ENCODE results near the gene RPLP1. TPM values are rescaled to one million over a fixed set of nuclear protein-coding genes. Genes with fewer than 3 reads are reported as not detected.
"Not testable (repeated sequence)": the region's sequence is repeated elsewhere in the genome, so short reads cannot be mapped to it uniquely, and the experiment has no call there.

Gene RPLP1
- total RNA-seq, 1 experiment from 2014 or later, result 1,587 TPM

GRCh38 chr15:69446953-69447352, 5.7 kb upstream of the RPLP1 start:
- intact Hi-C loops (cut with micrococcal nuclease; ENCODE audit: unreplicated experiment), result no loop called here
- H3K36me3 Mint-ChIP-seq (ENCODE audit: insufficient read depth, unreplicated experiment), result peaks cover 37% of the 10 kb centered on the region

GRCh38 chr15:69450221-69450620, 2.4 kb upstream of the RPLP1 start:
- H3K4me1 Mint-ChIP-seq (ENCODE audit: low read depth, unreplicated experiment); H3K4me1 ChIP-seq; DNase-seq; H3K27me3 Mint-ChIP-seq (ENCODE audit: insufficient read depth, unreplicated experiment); intact Hi-C loops (cut with micrococcal nuclease; ENCODE audit: unreplicated experiment); H3K27me3 ChIP-seq (replicated peaks; ENCODE audit: control insufficient read depth, insufficient read depth, low read length); H3K27ac Mint-ChIP-seq (ENCODE audit: unreplicated experiment); H3K9me3 Mint-ChIP-seq (ENCODE audit: unreplicated experiment); BruUV-seq (replicated peaks); POLR2A ChIA-PET; H3K4me3 Mint-ChIP-seq (ENCODE audit: unreplicated experiment); H3K36me3 ChIP-seq (ENCODE audit: control insufficient read depth, insufficient read depth, low read length); CTCF ChIA-PET; H3K4me3 ChIP-seq (ENCODE audit: low read depth, low read length); H3K9me3 ChIP-seq: not testable (repeated sequence)
- H3K36me3 Mint-ChIP-seq (ENCODE audit: insufficient read depth, unreplicated experiment), result peaks cover 54% of the 10 kb centered on the region

More at GRCh38 chr15:69446953-69447352, 5.7 kb upstream of the RPLP1 start:
- Histone ChIP-seq H3K36me3 (ENCODE audit: control insufficient read depth, insufficient read depth, low read length) (no peaks in the 10 kb centered on the region; the same call in 1 of the 2 replicates), H3K9me3 (no peaks in the 10 kb centered on the region), H3K27me3 (replicated peaks; ENCODE audit: control insufficient read depth, insufficient read depth, low read length) (no peaks in the 10 kb centered on the region), H3K4me1 (peaks cover 7% of the 10 kb centered on the region; the same call in 1 of the 2 replicates), H3K4me3 (ENCODE audit: low read depth, low read length) (no peak overlapping the region)
- Mint-ChIP-seq H3K27me3 (ENCODE audit: insufficient read depth, unreplicated experiment) (no peaks in the 10 kb centered on the region), H3K4me1 (ENCODE audit: low read depth, unreplicated experiment) (no peaks in the 10 kb centered on the region), H3K4me3 (ENCODE audit: unreplicated experiment) (no peak overlapping the region), H3K9me3 (ENCODE audit: unreplicated experiment) (no peaks in the 10 kb centered on the region), H3K27ac (ENCODE audit: unreplicated experiment) (no peak overlapping the region)
- no peak for DNase-seq
- POLR2A ChIA-PET, result no interaction called here
- BruUV-seq (replicated peaks), result no TSS peak
- TF ChIP-seq, protein P1, sequence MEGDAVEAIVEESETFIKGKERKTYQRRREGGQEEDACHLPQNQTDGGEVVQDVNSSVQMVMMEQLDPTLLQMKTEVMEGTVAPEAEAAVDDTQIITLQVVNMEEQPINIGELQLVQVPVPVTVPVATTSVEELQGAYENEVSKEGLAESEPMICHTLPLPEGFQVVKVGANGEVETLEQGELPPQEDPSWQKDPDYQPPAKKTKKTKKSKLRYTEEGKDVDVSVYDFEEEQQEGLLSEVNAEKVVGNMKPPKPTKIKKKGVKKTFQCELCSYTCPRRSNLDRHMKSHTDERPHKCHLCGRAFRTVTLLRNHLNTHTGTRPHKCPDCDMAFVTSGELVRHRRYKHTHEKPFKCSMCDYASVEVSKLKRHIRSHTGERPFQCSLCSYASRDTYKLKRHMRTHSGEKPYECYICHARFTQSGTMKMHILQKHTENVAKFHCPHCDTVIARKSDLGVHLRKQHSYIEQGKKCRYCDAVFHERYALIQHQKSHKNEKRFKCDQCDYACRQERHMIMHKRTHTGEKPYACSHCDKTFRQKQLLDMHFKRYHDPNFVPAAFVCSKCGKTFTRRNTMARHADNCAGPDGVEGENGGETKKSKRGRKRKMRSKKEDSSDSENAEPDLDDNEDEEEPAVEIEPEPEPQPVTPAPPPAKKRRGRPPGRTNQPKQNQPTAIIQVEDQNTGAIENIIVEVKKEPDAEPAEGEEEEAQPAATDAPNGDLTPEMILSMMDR (IDR thresholded peaks at IDR 0.05; ENCODE audit: insufficient read depth in 1 of 2, low read depth in 1 of 2, low read length in 1 of 2, severe bottlenecking in 1 of 2, unreplicated experiment in 1 of 2), result no peak
- CTCF ChIA-PET, result no interaction called here

DNA sequence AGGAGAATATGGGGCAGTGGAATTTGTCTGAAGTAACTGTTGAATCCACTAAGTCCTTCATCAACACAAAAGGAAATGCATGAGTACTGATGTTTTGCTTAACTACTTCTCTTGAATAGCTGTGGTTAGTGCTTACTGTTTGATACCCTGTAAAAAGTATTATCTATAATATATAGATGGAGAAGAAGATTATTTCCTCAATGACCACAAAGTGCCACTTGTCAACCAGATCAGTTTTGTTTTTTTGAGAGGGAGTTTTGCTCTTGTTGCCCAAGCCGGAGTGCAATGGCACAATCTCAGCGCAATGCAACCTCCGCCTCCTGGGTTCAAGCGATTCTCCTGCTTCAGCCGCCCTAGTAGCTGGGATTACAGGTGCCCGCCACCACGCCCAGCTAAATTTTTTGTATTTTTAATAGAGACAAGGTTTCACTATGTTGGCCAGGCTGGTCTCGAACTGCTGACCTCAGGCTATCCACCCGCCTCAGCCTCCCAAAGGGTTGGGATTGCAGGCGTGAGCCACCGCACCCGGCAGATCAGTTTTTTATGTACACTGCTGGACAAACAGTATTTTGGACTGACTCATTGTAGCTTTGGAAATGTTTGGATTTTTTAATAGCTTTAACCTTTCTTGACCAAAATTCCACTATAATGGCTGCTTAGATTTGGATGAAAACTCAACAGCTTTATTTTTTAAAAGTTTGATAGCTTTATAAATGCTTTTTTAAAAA, 1.5 kb upstream of the RPLP1 start:
- no peaks in the 10 kb centered on the region for H3K9me3 ChIP-seq
- DNase-seq, result no peak
- Mint-ChIP-seq H3K36me3 (ENCODE audit: insufficient read depth, unreplicated experiment) (peaks cover 54% of the 10 kb centered on the region), H3K27ac (ENCODE audit: unreplicated experiment) (peak overlapping the region; percentile 93), H3K27me3 (ENCODE audit: insufficient read depth, unreplicated experiment) (no peaks in the 10 kb centered on the region), H3K4me1 (ENCODE audit: low read depth, unreplicated experiment) (peaks cover 6% of the 10 kb centered on the region), H3K4me3 (ENCODE audit: unreplicated experiment) (peak overlapping the region; percentile 88), H3K9me3 (ENCODE audit: unreplicated experiment) (no peaks in the 10 kb centered on the region)
- BruUV-seq (replicated peaks), result no TSS peak
- no peaks in the 10 kb centered on the region for H3K27me3 ChIP-seq (replicated peaks; ENCODE audit: control insufficient read depth, insufficient read depth, low read length)
- TF ChIP-seq, protein P1 (IDR thresholded peaks at IDR 0.05; ENCODE audit: insufficient read depth in 1 of 2, low read depth in 1 of 2, low read length in 1 of 2, severe bottlenecking in 1 of 2, unreplicated experiment in 1 of 2), result no peak
- H3K36me3 ChIP-seq (ENCODE audit: control insufficient read depth, insufficient read depth, low read length), result peaks cover 2% of the 10 kb centered on the region; the same call in 1 of the 2 replicates
- ChIA-PET POLR2A (interaction anchor here (1.6 to 3.5 kb wide), 2 partner anchors 12 to 17 kb away, joined by 8 to 84 read pairs; no protein-coding TSS in a partner anchor), CTCF (interaction anchor here (1.9 kb wide), 1 partner anchor 12 kb away, joined by 28 read pairs; no protein-coding TSS in a partner anchor)
- intact Hi-C loops (cut with micrococcal nuclease; ENCODE audit: unreplicated experiment), result no loop called here
- H3K4me3 ChIP-seq (ENCODE audit: low read depth, low read length), result peak overlapping the region; percentile 47
- H3K4me1 ChIP-seq, result peaks cover 7% of the 10 kb centered on the region; the same call in 1 of the 2 replicates

Measured in Caco-2 (cell line).